SU-DHL-6 (cell line): Measurements from ENCODE around the gene MRPS2.

ENCODE experiments used
- H2AFZ ChIP-seq: fragments of 200-600 bp; sonication (generic); 2 replicates; pipeline ENCODE4 v1.6.1; 2014; ENCODE audit warnings: low read depth, mild to moderate bottlenecking, moderate library complexity, mixed read lengths, antibody characterized with exemption, low read length; ENCODE audit not compliant: severe bottlenecking
- H3F3A ChIP-seq: fragments of 200-600 bp; shearing (Covaris generic); 2 replicates; pipeline ENCODE4 v1.6.0; 2016; ENCODE audit warnings: antibody characterized with exemption, mild to moderate bottlenecking; ENCODE audit not compliant: insufficient read depth
- H3K27ac ChIP-seq: fragments of 200-600 bp; sonication (generic); 2 replicates; pipeline ENCODE4 v1.5.1; 2016; ENCODE audit warnings: low read depth, mild to moderate bottlenecking, low read length, moderate library complexity, mixed read lengths
- H3K27me3 ChIP-seq: fragments of 200-600 bp; sonication (generic), shearing (Covaris generic); 2 replicates; pipeline ENCODE4 v1.6.0; 2014; ENCODE audit warnings: mild to moderate bottlenecking, low read length
- H3K36me3 ChIP-seq: fragments of 200-600 bp; sonication (generic); 2 replicates; pipeline ENCODE4 v1.6.1; 2014; ENCODE audit warnings: mild to moderate bottlenecking, low read length, mixed read lengths
- H3K4me2 ChIP-seq: fragments of 300-600, 200-600 bp; shearing (Covaris generic), sonication (generic); 2 replicates; pipeline ENCODE4 v1.6.0; 2014; ENCODE audit warnings: low read length, low read depth, mild to moderate bottlenecking; ENCODE audit not compliant: poor library complexity, severe bottlenecking
- H3K4me3 ChIP-seq: fragments of 200-600 bp; sonication (generic); 2 replicates; pipeline ENCODE4 v1.5.1; 2014; ENCODE audit warnings: antibody characterized with exemption, low read length, mild to moderate bottlenecking, mixed read lengths; ENCODE audit not compliant: insufficient read depth, poor library complexity, severe bottlenecking
- H3K79me2 ChIP-seq: fragments of 200-600 bp; sonication (generic); 2 replicates; pipeline ENCODE4 v1.6.1; 2014; ENCODE audit warnings: mild to moderate bottlenecking, low read length, moderate library complexity; ENCODE audit not compliant: insufficient read depth
- H3K9ac ChIP-seq: fragments of 200-600 bp; sonication (generic); 2 replicates; pipeline ENCODE4 v1.7.0; 2014; ENCODE audit warnings: mild to moderate bottlenecking, low read length
- H3K9me2 ChIP-seq: fragments of 200-600 bp; sonication (generic); replicated peaks from 2 replicates; pipeline ENCODE4 v1.6.1; 2014; ENCODE audit warnings: low read length; ENCODE audit not compliant: insufficient read depth
- H3K9me3 ChIP-seq: fragments of 200-600 bp; sonication (generic); 2 replicates; pipeline ENCODE4 v1.6.1; 2014; ENCODE audit warnings: low read length, mixed read lengths; ENCODE audit not compliant: insufficient read depth
- H4K20me1 ChIP-seq: fragments of 200-600 bp; sonication (generic); 2 replicates; pipeline ENCODE4 v1.6.1; 2014; ENCODE audit warnings: low read depth, mild to moderate bottlenecking, antibody characterized with exemption, low read length, moderate library complexity, mixed read lengths
- CTCF ChIP-seq: fragments of 200-600 bp; sonication (generic); IDR thresholded peaks from one replicate; pipeline ENCODE4 v1.5.1; 2017; ENCODE audit warnings: antibody characterized with exemption, mild to moderate bottlenecking, low read length, moderate library complexity; ENCODE audit not compliant: insufficient read depth, poor library complexity, severe bottlenecking
- EZH2phosphoT487 ChIP-seq: fragments of 200-600 bp; sonication (generic), shearing (Covaris generic); conservative IDR thresholded peaks from 2 replicates; pipeline ENCODE4 v1.6.1; 2018; ENCODE audit warnings: mild to moderate bottlenecking, antibody characterized with exemption, low read length, moderate library complexity, mixed read lengths

The MRPS2 gene

GRCh38 chr9:135486267-135487065 lies 14.0 kb upstream of the MRPS2 start:
- H2AFZ ChIP-seq, result no peak overlapping the region
- no peaks in the 10 kb centered on the region for H3K79me2 ChIP-seq
- no peak overlapping the region for H3K4me3 ChIP-seq
- no peak overlapping the region for H3K27ac ChIP-seq
- no peaks in the 10 kb centered on the region for H3F3A ChIP-seq
- no peaks in the 10 kb centered on the region for H3K36me3 ChIP-seq
- H4K20me1 ChIP-seq, result no peaks in the 10 kb centered on the region
- no peak overlapping the region for H3K9ac ChIP-seq
- H3K9me2 ChIP-seq, result no peaks in the 10 kb centered on the region
- H3K9me3 ChIP-seq, result no peaks in the 10 kb centered on the region
- no peaks in the 10 kb centered on the region for H3K27me3 ChIP-seq
- TF ChIP-seq EZH2phosphoT487 (no peak), CTCF (no peak)
- no peak overlapping the region for H3K4me2 ChIP-seq

GRCh38 chr9:135487281-135488012 lies 13.0 kb upstream of the MRPS2 start:
- Histone ChIP-seq H3K9ac (no peak overlapping the region), H3K27me3 (no peaks in the 10 kb centered on the region), H4K20me1 (no peaks in the 10 kb centered on the region), H3F3A (no peaks in the 10 kb centered on the region), H3K4me3 (no peak overlapping the region), H2AFZ (no peak overlapping the region), H3K36me3 (no peaks in the 10 kb centered on the region), H3K4me2 (no peak overlapping the region), H3K9me3 (no peaks in the 10 kb centered on the region), H3K79me2 (no peaks in the 10 kb centered on the region), H3K9me2 (no peaks in the 10 kb centered on the region), H3K27ac (no peak overlapping the region)
- TF ChIP-seq EZH2phosphoT487, result no peak
- TF ChIP-seq CTCF, result no peak

GRCh38 chr9:135488013-135488330 lies 12.5 kb upstream of the MRPS2 start:
- no peak overlapping the region for H3K9ac ChIP-seq

More at GRCh38 chr9:135488013-135488330, 12.5 kb upstream of the MRPS2 start:
- Histone ChIP-seq H2AFZ (no peak overlapping the region), H3K79me2 (no peaks in the 10 kb centered on the region), H3K4me3 (no peak overlapping the region), H3K9me3 (no peaks in the 10 kb centered on the region), H4K20me1 (no peaks in the 10 kb centered on the region), H3K27me3 (no peaks in the 10 kb centered on the region), H3K9me2 (no peaks in the 10 kb centered on the region), H3F3A (no peaks in the 10 kb centered on the region), H3K36me3 (no peaks in the 10 kb centered on the region), H3K4me2 (no peak overlapping the region), H3K27ac (no peak overlapping the region)
- TF ChIP-seq CTCF (no peak), EZH2phosphoT487 (no peak)
